IMR-90 (cell line): ENCODE data around the gene PRRX1. TPM values are rescaled to one million over a fixed set of nuclear protein-coding genes. Genes with fewer than 3 reads are reported as not detected.

Experiments used
- ATAC-seq: fragments of 200-7000 bp; cut with Tn5 transposase; 2 replicates; pipeline ENCODE4 v1.9.1; 2020; ENCODE audit warnings: low read depth, mild to moderate bottlenecking, moderate library complexity
- BruUV-seq: library from RNA; stranded (reverse); fragments of 400-500 nt; replicated peaks from 2 replicates; lab custom pipeline; 2021; lab: Mats Ljungman, UMichigan
- CTCF ChIA-PET: fragments of 300-600 bp; formaldehyde crosslinking; extraction: SDS; loops from one replicate; lab custom pipeline; 2021; ENCODE audit warnings: antibody characterized with exemption; lab: Yijun Ruan, JAX
- POLR2A ChIA-PET: fragments of 300-600 bp; sonication (Branson Sonifier 250); formaldehyde crosslinking; loops from one replicate; lab custom pipeline; 2022; ENCODE audit warnings: antibody characterized with exemption; ENCODE audit not compliant: unreplicated experiment; lab: Charles Lee
- DNase-seq: peaks from one replicate; pipeline ENCODE4 v3.0.0; 2013
- H2AFZ ChIP-seq: replicated peaks from 2 replicates; pipeline ENCODE3; 2013; ENCODE audit warnings: low read length, mild to moderate bottlenecking; ENCODE audit not compliant: poor library complexity
- H2AK5ac ChIP-seq: 2 replicates; pipeline ENCODE4 v1.6.1; 2013; ENCODE audit warnings: low read depth, low read length, inconsistent platforms
- H2AK9ac ChIP-seq: replicated peaks from 2 replicates; pipeline ENCODE3; 2013; ENCODE audit warnings: mild to moderate bottlenecking, low read depth, low read length, moderate library complexity; ENCODE audit not compliant: poor library complexity
- H2BK120ac ChIP-seq: 2 replicates; pipeline ENCODE4 v1.6.1; 2013; ENCODE audit warnings: low read depth, low read length, inconsistent platforms
- H2BK15ac ChIP-seq: 3 replicates; pipeline ENCODE4 v1.6.1; 2013; ENCODE audit warnings: low read depth, low read length, inconsistent platforms
- H2BK20ac ChIP-seq: 2 replicates; pipeline ENCODE4 v1.6.1; 2013; ENCODE audit warnings: low read depth, mild to moderate bottlenecking, inconsistent platforms, low read length, moderate library complexity
- H2BK5ac ChIP-seq: 2 replicates; pipeline ENCODE4 v1.6.1; 2013; ENCODE audit warnings: mild to moderate bottlenecking, low read depth, low read length, inconsistent platforms; ENCODE audit not compliant: poor library complexity, severe bottlenecking
- H3K14ac ChIP-seq: replicated peaks from 2 replicates; pipeline ENCODE4 v1.6.1; 2013; ENCODE audit warnings: low read depth, low read length, inconsistent platforms
- H3K18ac ChIP-seq: 2 replicates; pipeline ENCODE4 v1.6.1; 2013; ENCODE audit warnings: low read depth, low read length, control low read depth
- H3K23ac ChIP-seq: 2 replicates; pipeline ENCODE4 v1.6.1; 2013; ENCODE audit warnings: low read depth, low read length, inconsistent platforms
- H3K27ac ChIP-seq: 2 replicates; pipeline ENCODE4 v1.5.1; 2013; ENCODE audit warnings: mild to moderate bottlenecking, control low read depth, low read length; ENCODE audit not compliant: insufficient read depth
- H3K27me3 ChIP-seq: 2 replicates; pipeline ENCODE4 v1.6.1; 2013; ENCODE audit warnings: low read length; ENCODE audit not compliant: control insufficient read depth, insufficient read depth
- H3K36me3 ChIP-seq: 2 replicates; pipeline ENCODE4 v1.6.1; 2013; ENCODE audit warnings: low read length, mixed read lengths; ENCODE audit not compliant: control insufficient read depth, insufficient read depth
- H3K4ac ChIP-seq: 2 replicates; pipeline ENCODE4 v1.6.1; 2013; ENCODE audit warnings: low read depth, low read length, inconsistent platforms
- H3K4me1 ChIP-seq: 2 replicates; pipeline ENCODE4 v1.6.1; 2013; ENCODE audit warnings: low read length, mixed read lengths; ENCODE audit not compliant: control insufficient read depth, insufficient read depth
- H3K4me2 ChIP-seq: 2 replicates; pipeline ENCODE4 v1.6.1; 2013; ENCODE audit warnings: low read depth, mild to moderate bottlenecking, control low read depth, low read length, moderate library complexity
- H3K4me3 ChIP-seq: 2 replicates; pipeline ENCODE4 v1.5.1; 2013; ENCODE audit warnings: low read depth, mild to moderate bottlenecking, control low read depth, low read length, moderate library complexity; ENCODE audit not compliant: insufficient read depth
- H3K56ac ChIP-seq: 2 replicates; pipeline ENCODE4 v1.6.1; 2013; ENCODE audit warnings: low read length, inconsistent platforms; ENCODE audit not compliant: insufficient read depth; ENCODE audit errors: extremely low read depth
- H3K79me1 ChIP-seq, 2 experiments: 2 replicates each; pipeline ENCODE4 v1.6.1; 2013; ENCODE audit warnings: low read length in 2 of 2, inconsistent platforms in 1 of 2, low read depth in 1 of 2
- H3K9ac ChIP-seq: 2 replicates; pipeline ENCODE4 v1.6.1; 2013; ENCODE audit warnings: low read depth, low read length, control low read depth
- H3K9me1 ChIP-seq: 2 replicates; pipeline ENCODE4 v1.6.1; 2013; ENCODE audit warnings: low read length, inconsistent platforms; ENCODE audit not compliant: insufficient read depth
- H3K9me3 ChIP-seq: 2 replicates; pipeline ENCODE4 v1.6.1; 2013; ENCODE audit warnings: low read length; ENCODE audit not compliant: control insufficient read depth, insufficient read depth
- H4K20me1 ChIP-seq: 2 replicates; pipeline ENCODE4 v1.6.1; 2013; ENCODE audit warnings: low read length, inconsistent platforms; ENCODE audit not compliant: insufficient read depth
- H4K5ac ChIP-seq: 2 replicates; pipeline ENCODE4 v1.6.1; 2013; ENCODE audit warnings: mild to moderate bottlenecking, low read depth, low read length, control low read depth
- H4K8ac ChIP-seq, 2 experiments: 2 replicates each; pipeline ENCODE4 v1.6.1; 2013; ENCODE audit warnings: low read depth in 2 of 2, low read length in 2 of 2, control low read depth in 1 of 2, inconsistent platforms in 1 of 2
- H4K91ac ChIP-seq: 2 replicates; pipeline ENCODE4 v1.6.1; 2013; ENCODE audit warnings: low read depth, low read length, inconsistent platforms; ENCODE audit not compliant: insufficient read depth
- BHLHE40 ChIP-seq: fragments of 150-350 bp; IDR thresholded peaks from 2 replicates; pipeline ENCODE4 v1.6.1; 2016; ENCODE audit warnings: mild to moderate bottlenecking, low read depth, low read length
- CEBPB ChIP-seq: IDR thresholded peaks from 2 replicates; pipeline ENCODE4 v1.6.1; 2012; ENCODE audit warnings: low read depth, low read length, improper control_type of control experiment
- CTCF ChIP-seq: conservative IDR thresholded peaks from 2 replicates; pipeline ENCODE4 v1.5.1; 2012; ENCODE audit warnings: mild to moderate bottlenecking, low read depth, low read length, improper control_type of control experiment
- ELK1 ChIP-seq: fragments of 150-350 bp; IDR thresholded peaks from 2 replicates; pipeline ENCODE4 v1.6.1; 2016; ENCODE audit warnings: low read depth, mild to moderate bottlenecking, low read length, moderate library complexity, borderline replicate concordance
- FOS ChIP-seq: fragments of 150-350 bp; IDR thresholded peaks from 2 replicates; pipeline ENCODE4 v1.6.1; 2016; ENCODE audit warnings: low read depth, low read length
- RAD21 ChIP-seq: IDR thresholded peaks from 2 replicates; pipeline ENCODE4 v1.6.1; 2012; ENCODE audit warnings: low read length, improper control_type of control experiment
- WGBS, 2 experiments: methylation state at CpG; one replicate each; pipeline versions ENCODE4 v1.1.5 to v1.1.7; 2013; ENCODE audit warnings: missing lambda C conversion rate in 2 of 2; ENCODE audit not compliant: insufficient read length in 1 of 2; ENCODE audit errors: extremely low coverage in 2 of 2; 5-methylcytosine and 5-hydroxymethylcytosine counted together
- dilution Hi-C: fragments of 300-500 bp; cut with HindIII; formaldehyde crosslinking; loops from one replicate; pipeline ENCODE4 v1.14.3; 2018; ENCODE audit warnings: low sequenced_read_pairs; ENCODE audit not compliant: unreplicated experiment
- in situ Hi-C: fragments of 300-500 bp; cut with MboI; formaldehyde crosslinking; loops from 3 replicates; pipeline ENCODE4 v1.14.3; 2019; ENCODE audit warnings: low sequenced_read_pairs, inconsistent platforms, mixed read lengths
- intact Hi-C: fragments of 100-400 bp; cut with micrococcal nuclease; formaldehyde crosslinking; loops from 2 replicates; pipeline ENCODE4 v1.10.0; 2022
- polyA plus RNA-seq, 3 experiments: library from polyadenylated mRNA; depleted of rRNA; stranded (reverse); fragments of >200 nt; gene quantifications; 2 replicates each; pipeline ENCODE4 v1.2.3, GENCODE V29; 2012; ENCODE audit warnings: low replicate concordance in 1 of 3
- total RNA-seq: library from RNA; depleted of rRNA; stranded (reverse); fragments of >200 nt; gene quantifications from 2 replicates; pipeline ENCODE4 v1.2.3, GENCODE V29; 2012

The PRRX1 gene
- total and polyA plus RNA-seq, 2 of the 4 experiments (the other 2 are of a cell fraction) = 50.0 to 65.4 TPM

GRCh38 chr1:170729225-170730002, 65.5 kb downstream of the PRRX1 start:
- H2AFZ ChIP-seq = no peak overlapping the region
- 100% methylated on average over 1 of the region's 6 CpGs; no CpG with 5 or more reads in 1 of the 2 experiments for WGBS, 2 experiments
- no peaks in the 10 kb centered on the region for H4K20me1 ChIP-seq
- no peak overlapping the region for H3K27ac ChIP-seq
- H3K4me1 ChIP-seq = peaks cover 12% of the 10 kb centered on the region
- TF ChIP-seq ELK1 (no peak), RAD21 (no peak), CEBPB (peak; percentile 57; the same call in 1 of the 2 replicates), FOS (no peak), BHLHE40 (no peak), CTCF (no peak)
- H2BK20ac ChIP-seq = peak overlapping the region; percentile 60; the same call in 1 of the 2 replicates
- ChIA-PET POLR2A (no interaction called here), CTCF (interaction anchor here (0.9 kb wide), 1 partner anchor 11 kb away, joined by 3 read pairs; no protein-coding TSS in a partner anchor)
- no peak overlapping the region for H2AK9ac ChIP-seq
- H3K14ac ChIP-seq = peak overlapping the region; percentile 40; the same call in 1 of the 2 replicates
- intact Hi-C loops (no loop called here), dilution Hi-C loops (no loop called here), in situ Hi-C loops (no loop called here)
- peak; percentile 52 for ATAC-seq
- peaks cover 0 to 20% of the 10 kb centered on the region in 2 experiments; a peak in 2 of 4 replicates for H3K79me1 ChIP-seq
- H3K9me1 ChIP-seq = peaks cover 12% of the 10 kb centered on the region
- peak overlapping the region; percentile 38 for H2BK120ac ChIP-seq
- H3K18ac ChIP-seq = no peak overlapping the region
- H3K23ac ChIP-seq = 0 out of 2 replicates have a peak overlapping the region, but pooled peaks have one; percentile 10
- peaks cover 20% of the 10 kb centered on the region for H3K36me3 ChIP-seq
- no peak overlapping the region for H2BK5ac ChIP-seq
- peak; percentile 66 for DNase-seq
- BruUV-seq = no TSS peak
- no peak overlapping the region for H3K4me3 ChIP-seq
- no peak overlapping the region for H2AK5ac ChIP-seq
- peak overlapping the region; percentile 23; the same call in 1 of the 2 replicates for H3K4me2 ChIP-seq
- H4K91ac ChIP-seq = 0 out of 2 replicates have a peak overlapping the region, but pooled peaks have one; percentile 24
- no peak overlapping the region for H4K8ac ChIP-seq
- no peak overlapping the region for H3K9ac ChIP-seq
- no peak overlapping the region for H3K56ac ChIP-seq
- H3K9me3 ChIP-seq = no peaks in the 10 kb centered on the region
- H3K27me3 ChIP-seq = no peaks in the 10 kb centered on the region
- no peak overlapping the region for H2BK15ac ChIP-seq
- H4K5ac ChIP-seq = no peak overlapping the region
- peak overlapping the region; percentile 63; the same call in 1 of the 2 replicates for H3K4ac ChIP-seq
